Measurements from ENCODE around the gene TRIM2. TPM values are rescaled to one million over a fixed set of nuclear protein-coding genes. Genes with fewer than 3 reads are reported as not detected.

The TRIM2 gene
- total and polyA plus RNA-seq, 11 donors: 5.5 to 30.5 (median 18.5) TPM

- H3K9me3 ChIP-seq: peaks cover 0 to 9% (median 0%) of the 10 kb centered on the region in 12 donors
- intact Hi-C loops (cut with DNase I): loop anchor here in 1 of 10 donors (5.0 kb wide), 1 partner anchor 96 kb away; no protein-coding TSS in a partner anchor
- TF ChIP-seq CTCF (IDR thresholded peaks at IDR 0.05) (no peak), POLR2A (IDR thresholded peaks at IDR 0.05) (no peak)
- H3K4me1 ChIP-seq: peaks cover 0 to 37% (median 15%) of the 10 kb centered on the region in 12 donors
- no peaks in the 10 kb centered on the region for H3K36me3 ChIP-seq
- peak overlapping the region in 1 of 12 donors; percentile 97 for H3K27ac ChIP-seq
- WGBS, 4 donors: 83 to 89% (median 87%) methylated on average over 5 of the region's 5 CpGs
- no peak overlapping the region for H3K4me3 ChIP-seq
- ATAC-seq: no peak
- H3K27me3 ChIP-seq: no peaks in the 10 kb centered on the region
- no peak for DNase-seq
Measured at GRCh38 chr4:153220682-153221395, 16.6 kb downstream of the TRIM2 start.

DNA sequence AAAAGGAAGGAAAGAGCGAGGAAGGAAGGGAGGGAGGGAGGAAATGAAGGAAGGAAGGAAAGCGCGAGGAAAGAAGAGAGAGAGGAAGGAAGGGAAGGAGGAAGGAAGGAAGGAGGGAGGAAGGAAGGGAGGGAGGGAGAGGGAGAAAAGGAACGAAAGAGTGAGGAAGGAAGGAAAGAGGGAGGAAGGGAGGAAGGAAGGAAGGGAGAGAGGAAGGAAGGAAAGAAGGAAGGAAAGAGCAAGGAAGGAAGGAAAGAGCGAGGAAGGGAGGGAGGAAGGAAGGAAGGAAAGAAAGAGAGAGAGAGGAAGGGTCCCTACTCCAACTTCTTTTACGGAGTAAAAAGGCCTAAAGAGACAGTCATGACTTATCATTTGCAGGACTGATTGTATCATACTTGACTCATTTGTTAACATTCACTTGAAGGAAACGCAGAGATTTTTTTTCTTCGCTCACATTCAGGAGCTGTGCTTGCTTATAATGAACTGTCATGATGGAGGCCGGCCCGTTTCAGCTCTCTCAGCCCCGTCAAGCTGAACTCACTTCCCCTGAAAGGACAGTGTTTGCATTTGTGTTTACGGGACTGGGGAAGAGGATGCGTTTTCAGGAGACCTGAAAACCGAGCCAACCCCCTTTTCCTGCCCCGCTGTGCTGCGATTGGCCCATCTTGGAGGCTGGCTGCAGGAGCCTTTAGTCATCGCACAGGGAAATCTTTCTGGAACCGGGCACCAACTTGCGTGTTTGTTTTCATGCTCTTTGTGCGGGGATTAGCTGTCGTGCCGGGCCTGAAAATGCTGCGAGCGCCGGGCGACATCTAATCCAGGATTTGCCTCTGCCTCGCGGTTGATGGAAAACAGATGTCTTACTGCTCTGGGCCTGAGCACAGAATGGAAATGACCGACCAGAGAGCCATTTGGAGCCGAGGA is 17.8 kb downstream of the TRIM2 start:
- WGBS, 4 donors: 14 to 16% (median 15%) methylated on average over 30 of the region's 30 CpGs
- DNase-seq: peak; percentile 36 to 76 (median 62)
- TF ChIP-seq POLR2A (IDR thresholded peaks at IDR 0.05) (peak in 1 of 2 donors; percentile 47), CTCF (IDR thresholded peaks at IDR 0.05) (no peak)
- H3K27me3 ChIP-seq: no peaks in the 10 kb centered on the region
- ATAC-seq: peak; percentile 34 to 74 (median 66)
- peaks cover 0 to 47% (median 15%) of the 10 kb centered on the region in 12 donors for H3K4me1 ChIP-seq
- intact Hi-C loops (cut with DNase I): loop anchor here in 1 of 10 donors (5.0 kb wide), 1 partner anchor 95 kb away; no protein-coding TSS in a partner anchor
- H3K36me3 ChIP-seq: no peaks in the 10 kb centered on the region
- H3K4me3 ChIP-seq: peak overlapping the region; percentile 53 to 90 (median 76)
- H3K27ac ChIP-seq: peak overlapping the region; percentile 86 to 97 (median 92)
- H3K9me3 ChIP-seq: peaks cover 0 to 9% (median 0%) of the 10 kb centered on the region in 12 donors

- TF ChIP-seq CTCF (IDR thresholded peaks at IDR 0.05) (peak in 1 of 12 donors; percentile 9), POLR2A (IDR thresholded peaks at IDR 0.05) (no peak)
- Histone ChIP-seq H3K4me1 (peaks cover 0 to 56% (median 15%) of the 10 kb centered on the region in 12 donors), H3K9me3 (peaks cover 0 to 9% (median 0%) of the 10 kb centered on the region in 12 donors), H3K27me3 (no peaks in the 10 kb centered on the region), H3K27ac (peak overlapping the region; percentile 86 to 97 (median 92)), H3K4me3 (peak overlapping the region; percentile 53 to 90 (median 76)), H3K36me3 (no peaks in the 10 kb centered on the region)
- DNase-seq (peak; percentile 53 to 77 (median 60)), ATAC-seq (peak; percentile 78 to 87 (median 80))
- WGBS, 4 donors: 0% methylated on average over 29 to 61 of the region's 61 CpGs
- intact Hi-C loops (cut with DNase I): loop anchor here in 1 of 10 donors (5.0 kb wide), 1 partner anchor 94 kb away; no protein-coding TSS in a partner anchor
Measured at GRCh38 chr4:153222707-153223426, 18.6 kb downstream of the TRIM2 start.

Data from heart left ventricle (tissue), 16 donors.